H9 (cell line): ENCODE measurements around the gene FAM13A. TPM values are rescaled to one million over a fixed set of nuclear protein-coding genes. Genes with fewer than 3 reads are reported as not detected.

Experiments
- DNase-seq: peaks from one replicate; pipeline ENCODE4 v3.0.0-alpha.2; 2017
- H2AFZ ChIP-seq: one replicate; pipeline ENCODE4 v1.6.1; 2013; ENCODE audit warnings: mild to moderate bottlenecking, low read length, control low read depth, moderate library complexity
- H2AK5ac ChIP-seq: 2 replicates; pipeline ENCODE4 v1.6.1; 2013; ENCODE audit warnings: low read length, control low read depth, mixed read lengths; ENCODE audit not compliant: insufficient read length
- H2BK120ac ChIP-seq: one replicate; pipeline ENCODE4 v1.6.1; 2013; ENCODE audit warnings: low read depth, mild to moderate bottlenecking, low read length, control low read depth, inconsistent platforms; ENCODE audit not compliant: poor library complexity, severe bottlenecking
- H2BK12ac ChIP-seq: 2 replicates; pipeline ENCODE4 v1.6.1; 2013; ENCODE audit warnings: low read length, control low read depth, mixed read lengths, low read depth; ENCODE audit not compliant: insufficient read length
- H2BK15ac ChIP-seq: 2 replicates; pipeline ENCODE4 v1.6.1; 2013; ENCODE audit warnings: low read depth, low read length, control low read depth
- H2BK20ac ChIP-seq: one replicate; pipeline ENCODE4 v1.6.1; 2013; ENCODE audit warnings: low read depth, mild to moderate bottlenecking, low read length, control low read depth, inconsistent platforms; ENCODE audit not compliant: poor library complexity, severe bottlenecking
- H2BK5ac ChIP-seq: 2 replicates; pipeline ENCODE4 v1.6.1; 2013; ENCODE audit warnings: low read length, control low read depth, mixed read lengths; ENCODE audit not compliant: insufficient read length
- H3K14ac ChIP-seq: 2 replicates; pipeline ENCODE4 v1.6.1; 2013; ENCODE audit warnings: low read length, control low read depth; ENCODE audit not compliant: insufficient read depth
- H3K18ac ChIP-seq: 2 replicates; pipeline ENCODE4 v1.6.1; 2013; ENCODE audit warnings: low read depth, mild to moderate bottlenecking, mixed read lengths, low read length, control low read depth; ENCODE audit not compliant: insufficient read length
- H3K23ac ChIP-seq: 2 replicates; pipeline ENCODE4 v1.6.1; 2013; ENCODE audit warnings: low read length, control low read depth, mixed read lengths, low read depth; ENCODE audit not compliant: insufficient read length
- H3K23me2 ChIP-seq: 2 replicates; pipeline ENCODE4 v1.6.1; 2013; ENCODE audit warnings: low read depth, mild to moderate bottlenecking, mixed read lengths, low read length, control low read depth; ENCODE audit not compliant: insufficient read length, poor library complexity, severe bottlenecking
- H3K27ac ChIP-seq: 2 replicates; pipeline ENCODE4 v1.5.1; 2013; ENCODE audit warnings: low read length, control low read depth, mixed read lengths, low read depth; ENCODE audit not compliant: insufficient read length
- H3K27me3 ChIP-seq: 2 replicates; pipeline ENCODE4 v1.6.1; 2013; ENCODE audit warnings: low read length, control low read depth, inconsistent platforms; ENCODE audit not compliant: insufficient read depth
- H3K4ac ChIP-seq: 2 replicates; pipeline ENCODE4 v1.6.1; 2013; ENCODE audit warnings: low read depth, mild to moderate bottlenecking, control low read depth, inconsistent platforms, low read length, moderate library complexity
- H3K4me1 ChIP-seq: 2 replicates; pipeline ENCODE4 v1.6.1; 2013; ENCODE audit warnings: low read length, control low read depth, inconsistent platforms; ENCODE audit not compliant: insufficient read depth
- H3K4me2 ChIP-seq: 2 replicates; pipeline ENCODE4 v1.6.1; 2013; ENCODE audit warnings: low read length, control low read depth, mixed read lengths; ENCODE audit not compliant: insufficient read length, insufficient read depth
- H3K56ac ChIP-seq: 2 replicates; pipeline ENCODE4 v1.6.1; 2013; ENCODE audit warnings: low read depth, mild to moderate bottlenecking, mixed read lengths, low read length, control low read depth; ENCODE audit not compliant: insufficient read length
- H3K79me1 ChIP-seq: 2 replicates; pipeline ENCODE4 v1.6.1; 2013; ENCODE audit warnings: low read depth, mild to moderate bottlenecking, moderate library complexity, low read length, control low read depth, inconsistent platforms; ENCODE audit not compliant: insufficient read depth, poor library complexity, severe bottlenecking
- H3K79me2 ChIP-seq: 2 replicates; pipeline ENCODE4 v1.6.1; 2013; ENCODE audit warnings: low read length, control low read depth, inconsistent platforms; ENCODE audit not compliant: insufficient read depth
- H3K9ac ChIP-seq: 2 replicates; pipeline ENCODE4 v1.6.1; 2013; ENCODE audit warnings: low read length, control low read depth, mixed read lengths; ENCODE audit not compliant: insufficient read length; ENCODE audit errors: extremely low read depth
- H3K9me3 ChIP-seq: one replicate; pipeline ENCODE4 v1.6.1; 2013; ENCODE audit warnings: low read depth, low read length, inconsistent platforms; ENCODE audit not compliant: control insufficient read depth
- H3T11ph ChIP-seq: one replicate; pipeline ENCODE4 v1.6.1; 2013; ENCODE audit warnings: mild to moderate bottlenecking, low read length, control low read depth, inconsistent platforms
- H4K20me1 ChIP-seq: one replicate; pipeline ENCODE4 v1.6.1; 2013; ENCODE audit not compliant: control insufficient read depth, insufficient read length, insufficient read depth
- H4K5ac ChIP-seq: 2 replicates; pipeline ENCODE4 v1.6.1; 2013; ENCODE audit warnings: low read depth, mild to moderate bottlenecking, mixed read lengths, low read length, control low read depth; ENCODE audit not compliant: insufficient read length
- H4K8ac ChIP-seq: replicated peaks from 2 replicates; pipeline ENCODE4 v1.6.1; 2013; ENCODE audit warnings: low read length, control low read depth, mixed read lengths, low read depth; ENCODE audit not compliant: insufficient read length
- H4K91ac ChIP-seq: 2 replicates; pipeline ENCODE4 v1.6.1; 2013; ENCODE audit warnings: low read depth, mild to moderate bottlenecking, moderate library complexity, mixed read lengths, low read length, control low read depth; ENCODE audit not compliant: insufficient read length
- H3K27ac Mint-ChIP-seq, 3 experiments: 2 replicates in 2 of 3; 3 replicates in 1 of 3; pipeline ENCODE4 v1.8.0; 2020 to 2021; ENCODE audit warnings: mixed read lengths in 3 of 3, mild to moderate bottlenecking in 1 of 3, moderate library complexity in 1 of 3
- H3K27me3 Mint-ChIP-seq: 2 replicates; pipeline ENCODE4 v1.8.0; 2021; ENCODE audit warnings: low read depth, mild to moderate bottlenecking, moderate library complexity, mixed read lengths
- H3K36me3 Mint-ChIP-seq, 3 experiments: 2 replicates in 2 of 3; 3 replicates in 1 of 3; pipeline ENCODE4 v1.8.0; 2020 to 2021; ENCODE audit warnings: low read depth in 3 of 3, mixed read lengths in 3 of 3; ENCODE audit not compliant: insufficient read depth in 1 of 3
- H3K4me1 Mint-ChIP-seq, 2 experiments: 2 replicates each; pipeline ENCODE4 v1.8.0; 2020; ENCODE audit warnings: mixed read lengths in 2 of 2
- H3K4me3 Mint-ChIP-seq, 2 experiments: 2 replicates in 1 of 2; 3 replicates in 1 of 2; pipeline ENCODE4 v1.8.0; 2020 to 2021; ENCODE audit warnings: mild to moderate bottlenecking in 2 of 2, mixed read lengths in 2 of 2, moderate library complexity in 1 of 2
- H3K9me3 Mint-ChIP-seq, 2 experiments: 2 replicates in 1 of 2; 3 replicates in 1 of 2; pipeline ENCODE4 v1.8.0; 2020; ENCODE audit warnings: mild to moderate bottlenecking in 2 of 2, mixed read lengths in 2 of 2, moderate library complexity in 1 of 2
- WGBS: extraction: QIAGEN DNeasy Blood & Tissue Kit; methylation state at CpG from one replicate; pipeline ENCODE4 v1.1.7; 2013; ENCODE audit warnings: missing lambda C conversion rate, low lambda C conversion rate, mixed read lengths; ENCODE audit not compliant: insufficient read length; ENCODE audit errors: extremely low coverage; 5-methylcytosine and 5-hydroxymethylcytosine counted together
- total RNA-seq: library from RNA; stranded (reverse); gene quantifications from 2 replicates; pipeline ENCODE4 v1.2.1, GENCODE V29; 2021
- TF ChIP-seq, protein P1 (sequence below): fragments of 200-600 bp; sonication (generic); conservative IDR thresholded peaks from 3 replicates; pipeline ENCODE4 v1.8.0; 2021; ENCODE audit warnings: antibody characterized with exemption, mild to moderate bottlenecking

FAM13A gene
- total RNA-seq, 1 experiment from 2014 or later = 12.7 TPM

- Histone ChIP-seq H2BK20ac (no peak overlapping the region), H3K79me1 (no peaks in the 10 kb centered on the region), H3K4ac (no peak overlapping the region), H3K18ac (no peak overlapping the region), H2AK5ac (no peak overlapping the region), H3K56ac (no peak overlapping the region), H2BK120ac (no peak overlapping the region), H2BK12ac (no peak overlapping the region), H3K23me2 (no peaks in the 10 kb centered on the region), H3K9ac (no peak overlapping the region), H2AFZ (no peak overlapping the region), H2BK15ac (no peak overlapping the region), H4K91ac (no peak overlapping the region), H3K23ac (no peak overlapping the region), H3K9me3 (no peaks in the 10 kb centered on the region), H3K27ac (no peak overlapping the region), H4K5ac (no peak overlapping the region), H3K14ac (no peak overlapping the region), H3K79me2 (no peaks in the 10 kb centered on the region), H3T11ph (no peak overlapping the region), H2BK5ac (no peak overlapping the region), H4K8ac (no peak overlapping the region), H4K20me1 (no peaks in the 10 kb centered on the region), H3K27me3 (no peaks in the 10 kb centered on the region), H3K4me1 (no peaks in the 10 kb centered on the region; the same call in 1 of the 2 replicates), H3K4me2 (no peak overlapping the region)
- Mint-ChIP-seq H3K27me3 (no peaks in the 10 kb centered on the region), H3K9me3 (peaks cover 0 to 2% of the 10 kb centered on the region in 2 experiments; a peak in 3 of 5 replicates), H3K27ac (no peak overlapping the region), H3K4me3 (no peak overlapping the region), H3K36me3 (peaks cover 3 to 9% (median 7%) of the 10 kb centered on the region in 3 experiments; a peak in 5 of 7 replicates), H3K4me1 (peaks cover 7% of the 10 kb centered on the region in 2 experiments)
- no CpG with 5 or more reads among the region's 2 CpGs for WGBS
- no peak for DNase-seq
- TF ChIP-seq, protein P1, sequence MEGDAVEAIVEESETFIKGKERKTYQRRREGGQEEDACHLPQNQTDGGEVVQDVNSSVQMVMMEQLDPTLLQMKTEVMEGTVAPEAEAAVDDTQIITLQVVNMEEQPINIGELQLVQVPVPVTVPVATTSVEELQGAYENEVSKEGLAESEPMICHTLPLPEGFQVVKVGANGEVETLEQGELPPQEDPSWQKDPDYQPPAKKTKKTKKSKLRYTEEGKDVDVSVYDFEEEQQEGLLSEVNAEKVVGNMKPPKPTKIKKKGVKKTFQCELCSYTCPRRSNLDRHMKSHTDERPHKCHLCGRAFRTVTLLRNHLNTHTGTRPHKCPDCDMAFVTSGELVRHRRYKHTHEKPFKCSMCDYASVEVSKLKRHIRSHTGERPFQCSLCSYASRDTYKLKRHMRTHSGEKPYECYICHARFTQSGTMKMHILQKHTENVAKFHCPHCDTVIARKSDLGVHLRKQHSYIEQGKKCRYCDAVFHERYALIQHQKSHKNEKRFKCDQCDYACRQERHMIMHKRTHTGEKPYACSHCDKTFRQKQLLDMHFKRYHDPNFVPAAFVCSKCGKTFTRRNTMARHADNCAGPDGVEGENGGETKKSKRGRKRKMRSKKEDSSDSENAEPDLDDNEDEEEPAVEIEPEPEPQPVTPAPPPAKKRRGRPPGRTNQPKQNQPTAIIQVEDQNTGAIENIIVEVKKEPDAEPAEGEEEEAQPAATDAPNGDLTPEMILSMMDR = no peak
Measured at GRCh38 chr4:88949605-88950004, 107.4 kb downstream of the FAM13A start.
